Measurements from ENCODE around the gene OCA2. TPM values are rescaled to one million over a fixed set of nuclear protein-coding genes. Genes with fewer than 3 reads are reported as not detected.
A peak's percentile ranks its signal among the peaks of the same experiment; 100 is the strongest.

Gene OCA2
- total and polyA plus RNA-seq, 10 donors: 0.39 to 3.0 (median 1.0) TPM

GRCh38 chr15:27820722-27821121, 278.4 kb downstream of the OCA2 start:
- no peaks in the 10 kb centered on the region for H3K4me1 ChIP-seq
- H3K36me3 ChIP-seq: no peaks in the 10 kb centered on the region
- no peak for TF ChIP-seq POLR2A (IDR thresholded peaks at IDR 0.05)
- intact Hi-C loops (cut with DNase I; ENCODE audit: low total_unique reads): no loop called here
- DNase-seq: no peak
- H3K9me3 ChIP-seq: peaks cover 0 to 27% (median 12%) of the 10 kb centered on the region in 8 donors
- H3K4me3 ChIP-seq: no peak overlapping the region
- H3K27ac ChIP-seq: no peak overlapping the region
- no peaks in the 10 kb centered on the region for H3K27me3 ChIP-seq (replicated peaks in 1 of 7)
- 78 to 89% (median 81%) methylated on average over 4 of the region's 4 CpGs for WGBS, 5 donors

- H3K27ac ChIP-seq: no peak overlapping the region
- WGBS, 5 donors: 48 to 66% (median 57%) methylated on average over 7 of the region's 7 CpGs
- no peak for DNase-seq
- intact Hi-C loops (cut with DNase I; ENCODE audit: low total_unique reads): no loop called here
- H3K36me3 ChIP-seq: no peaks in the 10 kb centered on the region
- H3K4me3 ChIP-seq: no peak overlapping the region
- no peaks in the 10 kb centered on the region for H3K4me1 ChIP-seq
- peaks cover 0 to 27% (median 12%) of the 10 kb centered on the region in 8 donors for H3K9me3 ChIP-seq
- H3K27me3 ChIP-seq (replicated peaks in 1 of 7): no peaks in the 10 kb centered on the region
- TF ChIP-seq POLR2AphosphoS5 (IDR thresholded peaks at IDR 0.05) (no peak), POLR2A (IDR thresholded peaks at IDR 0.05) (no peak)
- TF ChIP-seq, protein P1, sequence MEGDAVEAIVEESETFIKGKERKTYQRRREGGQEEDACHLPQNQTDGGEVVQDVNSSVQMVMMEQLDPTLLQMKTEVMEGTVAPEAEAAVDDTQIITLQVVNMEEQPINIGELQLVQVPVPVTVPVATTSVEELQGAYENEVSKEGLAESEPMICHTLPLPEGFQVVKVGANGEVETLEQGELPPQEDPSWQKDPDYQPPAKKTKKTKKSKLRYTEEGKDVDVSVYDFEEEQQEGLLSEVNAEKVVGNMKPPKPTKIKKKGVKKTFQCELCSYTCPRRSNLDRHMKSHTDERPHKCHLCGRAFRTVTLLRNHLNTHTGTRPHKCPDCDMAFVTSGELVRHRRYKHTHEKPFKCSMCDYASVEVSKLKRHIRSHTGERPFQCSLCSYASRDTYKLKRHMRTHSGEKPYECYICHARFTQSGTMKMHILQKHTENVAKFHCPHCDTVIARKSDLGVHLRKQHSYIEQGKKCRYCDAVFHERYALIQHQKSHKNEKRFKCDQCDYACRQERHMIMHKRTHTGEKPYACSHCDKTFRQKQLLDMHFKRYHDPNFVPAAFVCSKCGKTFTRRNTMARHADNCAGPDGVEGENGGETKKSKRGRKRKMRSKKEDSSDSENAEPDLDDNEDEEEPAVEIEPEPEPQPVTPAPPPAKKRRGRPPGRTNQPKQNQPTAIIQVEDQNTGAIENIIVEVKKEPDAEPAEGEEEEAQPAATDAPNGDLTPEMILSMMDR (IDR thresholded peaks at IDR 0.05 in 8 of 11, conservative IDR thresholded peaks at IDR 0.05 in 3 of 11): no peak
Measured at GRCh38 chr15:27820232-27820631, 278.9 kb downstream of the OCA2 start.

DNA sequence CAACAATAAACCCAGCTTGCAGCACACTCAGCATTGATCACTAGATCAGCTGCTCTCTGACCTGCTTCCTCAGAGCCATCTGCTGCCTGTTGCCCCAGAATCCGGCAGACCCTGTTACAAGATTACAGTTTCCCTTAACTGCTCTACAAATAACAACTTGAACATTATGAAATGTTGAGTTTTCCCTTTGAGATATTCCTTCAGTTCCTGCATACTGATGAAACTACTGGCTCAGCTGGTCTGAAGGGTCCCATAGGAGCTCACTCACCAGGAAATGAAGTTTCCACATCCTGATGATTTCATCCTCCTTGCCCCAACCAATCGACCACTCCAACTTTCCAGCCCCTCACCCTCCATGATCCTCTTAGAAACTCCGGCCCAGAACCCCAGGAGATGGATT, 281.9 kb downstream of the OCA2 start:
- whole genome bisulfite sequencing, 5 donors: 74 to 94% (median 78%) methylated on average over 3 of the region's 3 CpGs
- intact Hi-C loops (cut with DNase I; ENCODE audit: low total_unique reads): no loop called here
- TF ChIP-seq, protein P1 (IDR thresholded peaks at IDR 0.05 in 8 of 11, conservative IDR thresholded peaks at IDR 0.05 in 3 of 11): no peak
- no peak for TF ChIP-seq POLR2AphosphoS5 (IDR thresholded peaks at IDR 0.05)
- TF ChIP-seq POLR2A (IDR thresholded peaks at IDR 0.05): no peak

DNA sequence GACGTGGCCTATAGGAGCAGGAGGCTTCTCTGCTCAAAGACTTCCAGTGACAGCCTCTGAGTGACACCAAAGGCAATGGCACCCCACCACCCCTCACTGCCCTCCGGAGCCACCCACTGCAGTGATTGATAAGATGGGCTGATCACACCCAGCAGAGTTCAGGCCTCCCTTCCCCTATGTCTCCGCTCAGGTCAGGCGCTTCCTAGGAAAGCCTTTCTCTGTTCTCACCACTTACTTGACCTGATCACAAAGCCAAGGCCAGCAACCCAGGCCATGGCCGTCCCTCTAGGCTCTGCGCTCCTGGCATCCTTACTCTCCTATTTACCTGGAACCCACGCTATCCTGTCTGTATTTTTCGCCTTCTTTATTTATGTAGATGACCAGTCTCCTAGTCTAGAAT, 282.3 kb downstream of the OCA2 start:
- Histone ChIP-seq H3K4me1 (no peaks in the 10 kb centered on the region), H3K27ac (no peak overlapping the region), H3K36me3 (no peaks in the 10 kb centered on the region), H3K4me3 (no peak overlapping the region), H3K27me3 (replicated peaks in 1 of 7) (no peaks in the 10 kb centered on the region), H3K9me3 (peaks cover 0 to 27% (median 12%) of the 10 kb centered on the region in 8 donors)
- peak; percentile 58 for DNase-seq
- TF ChIP-seq POLR2A (IDR thresholded peaks at IDR 0.05) (no peak), POLR2AphosphoS5 (IDR thresholded peaks at IDR 0.05) (no peak)
- TF ChIP-seq, protein P1 (IDR thresholded peaks at IDR 0.05 in 8 of 11, conservative IDR thresholded peaks at IDR 0.05 in 3 of 11): no peak
- intact Hi-C loops (cut with DNase I; ENCODE audit: low total_unique reads): no loop called here
- 86 to 94% (median 86%) methylated on average over 8 of the region's 8 CpGs for WGBS, 5 donors

More for the DNA sequence above, 281.9 kb downstream of the OCA2 start:
- Histone ChIP-seq H3K27ac (no peak overlapping the region), H3K36me3 (no peaks in the 10 kb centered on the region), H3K4me1 (no peaks in the 10 kb centered on the region), H3K4me3 (no peak overlapping the region), H3K9me3 (peaks cover 0 to 27% (median 12%) of the 10 kb centered on the region in 8 donors), H3K27me3 (replicated peaks in 1 of 7) (no peaks in the 10 kb centered on the region)
- DNase-seq: no peak

GRCh38 chr15:27815035-27815434, 284.1 kb downstream of the OCA2 start:
- H3K4me1 ChIP-seq: no peaks in the 10 kb centered on the region
- DNase-seq: no peak
- H3K9me3 ChIP-seq: peaks cover 0 to 27% (median 12%) of the 10 kb centered on the region in 8 donors
- no peaks in the 10 kb centered on the region for H3K27me3 ChIP-seq (replicated peaks in 1 of 7)
- TF ChIP-seq POLR2AphosphoS5 (IDR thresholded peaks at IDR 0.05) (no peak), POLR2A (IDR thresholded peaks at IDR 0.05) (no peak)
- TF ChIP-seq, protein P1 (IDR thresholded peaks at IDR 0.05 in 8 of 11, conservative IDR thresholded peaks at IDR 0.05 in 3 of 11): no peak
- intact Hi-C loops (cut with DNase I; ENCODE audit: low total_unique reads): no loop called here
- H3K36me3 ChIP-seq: no peaks in the 10 kb centered on the region
- no peak overlapping the region for H3K4me3 ChIP-seq
- WGBS, 5 donors: 80 to 88% (median 82%) methylated on average over 8 of the region's 8 CpGs
- no peak overlapping the region for H3K27ac ChIP-seq
